GM23338 (cell line): ENCODE results near the gene PHRF1.

Experiments used
- CTCF ChIP-seq, 2 experiments: fragments of 200-600 bp in 1 of 2; sonication (generic) in 1 of 2; conservative IDR thresholded peaks; 2 replicates each; pipeline versions ENCODE4 v1.5.1 to v1.6.1; 2016 to 2017; ENCODE audit warnings: antibody characterized with exemption in 2 of 2, low read depth in 2 of 2, mild to moderate bottlenecking in 2 of 2, moderate library complexity in 1 of 2
- EZH2 ChIP-seq: fragments of 200-600 bp; sonication (generic); IDR thresholded peaks from one replicate; pipeline ENCODE4 v1.8.0; 2017; ENCODE audit warnings: antibody characterized with exemption, mild to moderate bottlenecking, low read depth; ENCODE audit not compliant: unreplicated experiment
- EZH2phosphoT487 ChIP-seq: fragments of 200-600 bp; sonication (generic); IDR thresholded peaks from one replicate; pipeline ENCODE4 v1.8.1; 2018; ENCODE audit warnings: antibody characterized with exemption; ENCODE audit not compliant: unreplicated experiment
- ZNF462 ChIP-seq: fragments of 250-450 bp; sonication (Bioruptor Pico); IDR thresholded peaks from 2 replicates; pipeline ENCODE4 v1.5.0; 2020; ENCODE audit warnings: mild to moderate bottlenecking, moderate library complexity

GRCh38 chr11:534396-535209 lies 41.7 kb upstream of the PHRF1 start:
- TF ChIP-seq ZNF462 (no peak), CTCF (conservative IDR thresholded peaks at IDR 0.05; ENCODE audit: low read depth in 2 of 2) (no peak), EZH2phosphoT487 (no peak), EZH2 (no peak)
